ENCODE measurements around the gene IFIT1.
A peak's percentile ranks its signal among the peaks of the same experiment; 100 is the strongest.
"Not testable (repeated sequence)": the region's sequence is repeated elsewhere in the genome, so short reads cannot be mapped to it uniquely, and the experiment has no call there.

The IFIT1 gene

DNA sequence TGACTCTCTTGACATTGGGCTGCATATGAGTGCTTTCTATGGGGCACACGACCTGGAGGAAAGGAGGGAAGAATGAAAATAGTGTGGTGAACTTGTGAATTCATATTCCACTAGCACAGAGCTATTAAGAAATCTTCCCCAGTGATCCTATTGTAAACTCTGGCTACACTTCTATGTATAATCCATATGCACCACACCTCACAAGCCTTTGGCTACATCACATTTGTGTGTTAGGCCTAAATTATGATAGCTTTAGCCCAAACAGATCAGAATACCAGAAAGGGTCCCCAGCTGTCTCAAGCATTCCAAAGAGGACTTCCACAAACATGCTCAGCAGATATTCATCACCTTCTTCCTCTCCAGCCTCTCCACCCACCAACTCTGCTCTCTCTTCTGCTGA lies 24.3 kb upstream of the IFIT1 start:
- DNase-seq, result no peak

DNA sequence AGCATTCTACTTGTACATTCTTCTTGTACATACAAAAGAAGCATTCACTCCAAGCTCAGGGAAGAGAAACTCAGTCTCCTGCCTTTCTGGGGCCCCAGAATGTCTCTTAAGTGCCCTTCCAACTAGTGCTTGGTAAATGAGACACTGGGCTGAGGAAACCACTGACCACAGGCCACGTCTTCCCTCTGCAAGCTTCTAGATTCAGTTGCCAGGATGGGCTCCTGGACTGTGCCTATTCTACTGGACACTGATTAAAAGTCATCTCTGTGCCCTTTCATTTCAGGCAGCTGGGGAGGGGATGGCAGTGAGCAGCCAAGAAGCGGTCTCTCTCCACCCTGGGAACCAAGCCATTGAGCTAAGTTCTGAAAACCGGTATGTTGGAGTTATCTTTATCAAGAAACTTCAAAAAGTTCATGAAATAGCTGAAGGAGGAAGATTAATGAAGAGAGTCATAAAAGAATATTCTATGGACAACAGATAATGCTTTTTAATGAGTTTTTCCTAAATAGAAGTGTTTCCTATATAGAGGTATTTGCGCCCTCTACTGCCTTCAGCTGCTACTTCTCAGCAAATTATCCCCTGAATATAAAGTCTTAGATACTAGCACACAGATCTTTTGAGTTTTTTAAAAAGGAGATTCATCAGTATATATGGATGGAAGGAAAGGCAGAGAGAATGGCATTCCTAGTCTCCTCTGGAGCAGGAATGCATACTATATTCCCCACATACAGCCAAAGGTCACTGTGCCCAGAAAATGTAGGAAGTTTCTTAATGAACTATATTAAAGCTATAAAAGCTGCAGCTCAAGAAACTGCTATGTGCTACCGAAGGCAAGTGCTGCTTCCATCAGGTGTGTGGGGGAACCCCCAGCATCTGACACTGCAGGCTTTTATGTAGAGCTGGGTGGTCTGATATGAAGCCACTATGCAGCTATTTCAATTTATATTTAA lies 23.0 kb upstream of the IFIT1 start:
- peak; percentile 41 for DNase-seq

DNA sequence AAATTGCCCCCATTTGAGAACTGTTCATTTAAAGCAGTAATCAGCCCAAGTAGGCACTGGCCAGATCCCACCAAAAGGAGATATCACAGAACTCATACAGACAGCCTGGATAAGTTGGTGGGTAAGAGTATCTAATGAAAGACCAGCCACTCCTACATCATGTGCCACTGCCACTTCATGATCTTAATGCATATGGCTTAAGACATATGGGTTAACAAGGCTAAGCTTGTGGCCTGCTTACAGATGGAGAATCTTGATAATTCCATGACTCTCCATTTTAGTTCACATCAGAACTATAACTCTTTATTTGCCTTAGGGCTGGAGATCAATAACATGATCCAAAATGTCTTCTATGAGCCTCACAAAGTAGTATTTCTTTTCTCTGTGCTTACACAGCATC lies 21.3 kb upstream of the IFIT1 start:
- no peak for DNase-seq

DNA sequence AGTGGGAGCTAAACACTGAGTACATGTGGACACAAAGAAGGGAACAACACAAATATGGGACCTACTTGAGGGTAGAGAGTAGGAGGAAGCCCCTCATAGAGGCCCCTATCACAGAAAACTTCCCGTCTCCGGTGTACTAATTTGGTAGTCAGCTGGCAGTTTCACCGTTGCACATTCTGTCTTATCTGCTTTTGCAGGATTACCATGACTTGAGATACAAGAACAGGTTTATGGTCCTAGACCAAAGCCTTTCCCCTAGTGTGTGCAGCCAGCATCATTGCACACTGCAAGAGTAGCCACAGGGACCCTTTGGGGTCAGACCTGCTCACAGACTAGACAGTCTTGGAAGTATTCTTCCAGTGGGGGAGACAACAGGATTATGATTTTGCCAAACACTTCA lies 20.4 kb upstream of the IFIT1 start:
- DNase-seq, result no peak

DNA sequence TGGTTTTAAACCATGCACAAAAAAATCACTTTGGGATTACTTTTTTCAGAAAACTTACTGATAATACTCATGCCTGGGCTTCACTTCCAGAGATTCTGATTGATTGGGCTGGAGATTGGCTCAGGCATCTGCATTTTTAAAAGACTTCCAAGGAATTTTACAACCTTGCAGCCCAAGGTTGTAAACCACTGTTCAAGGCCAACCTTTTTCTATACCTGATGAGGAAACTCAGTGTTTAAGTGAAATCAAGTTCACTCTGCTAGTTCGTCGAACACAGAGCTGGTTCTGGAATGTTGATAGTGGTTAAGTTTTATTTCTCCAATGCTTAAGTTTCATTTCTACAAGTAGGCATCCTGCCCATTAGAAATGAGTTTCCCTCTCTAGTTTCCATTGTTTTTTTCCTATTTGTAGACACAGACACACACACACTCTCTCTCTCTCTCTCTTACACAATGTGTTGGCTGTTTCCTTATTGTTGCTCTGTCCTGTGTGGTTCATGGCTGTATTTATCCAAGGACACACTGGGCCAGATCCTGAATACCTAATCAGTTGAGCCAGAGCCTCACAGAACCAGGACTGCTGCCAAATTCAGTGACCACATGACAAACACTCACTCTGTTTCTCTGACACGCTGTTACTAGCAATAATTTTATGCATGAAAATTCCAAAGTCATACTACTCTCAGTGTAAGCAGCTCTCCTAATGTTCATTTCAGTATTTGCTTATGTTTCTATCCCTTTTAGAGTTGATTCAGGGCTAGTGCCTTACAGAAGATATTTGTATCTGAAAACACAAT lies 18.3 kb upstream of the IFIT1 start:
- peak; percentile 77 for DNase-seq

DNA sequence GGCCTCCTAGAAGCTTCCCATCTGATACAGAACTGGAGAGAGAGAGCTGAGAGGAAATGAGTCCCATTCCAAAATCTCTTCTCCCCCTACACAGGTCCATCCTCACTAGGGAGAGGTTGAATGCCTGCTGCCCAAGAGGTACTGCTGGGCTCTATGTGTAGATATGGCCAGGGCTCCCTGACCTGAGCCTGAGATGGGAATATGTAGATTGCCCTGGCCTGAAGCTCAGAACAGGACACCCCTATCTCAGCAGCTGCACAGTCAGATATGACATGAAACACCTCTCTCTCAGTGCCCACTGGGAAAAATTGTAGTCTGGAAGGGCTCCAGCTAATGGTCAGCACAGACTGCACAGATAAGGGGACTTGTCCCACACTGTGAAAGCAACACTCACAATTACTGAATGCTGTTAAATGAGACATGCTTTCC lies 17.7 kb upstream of the IFIT1 start:
- DNase-seq, result no peak

DNA sequence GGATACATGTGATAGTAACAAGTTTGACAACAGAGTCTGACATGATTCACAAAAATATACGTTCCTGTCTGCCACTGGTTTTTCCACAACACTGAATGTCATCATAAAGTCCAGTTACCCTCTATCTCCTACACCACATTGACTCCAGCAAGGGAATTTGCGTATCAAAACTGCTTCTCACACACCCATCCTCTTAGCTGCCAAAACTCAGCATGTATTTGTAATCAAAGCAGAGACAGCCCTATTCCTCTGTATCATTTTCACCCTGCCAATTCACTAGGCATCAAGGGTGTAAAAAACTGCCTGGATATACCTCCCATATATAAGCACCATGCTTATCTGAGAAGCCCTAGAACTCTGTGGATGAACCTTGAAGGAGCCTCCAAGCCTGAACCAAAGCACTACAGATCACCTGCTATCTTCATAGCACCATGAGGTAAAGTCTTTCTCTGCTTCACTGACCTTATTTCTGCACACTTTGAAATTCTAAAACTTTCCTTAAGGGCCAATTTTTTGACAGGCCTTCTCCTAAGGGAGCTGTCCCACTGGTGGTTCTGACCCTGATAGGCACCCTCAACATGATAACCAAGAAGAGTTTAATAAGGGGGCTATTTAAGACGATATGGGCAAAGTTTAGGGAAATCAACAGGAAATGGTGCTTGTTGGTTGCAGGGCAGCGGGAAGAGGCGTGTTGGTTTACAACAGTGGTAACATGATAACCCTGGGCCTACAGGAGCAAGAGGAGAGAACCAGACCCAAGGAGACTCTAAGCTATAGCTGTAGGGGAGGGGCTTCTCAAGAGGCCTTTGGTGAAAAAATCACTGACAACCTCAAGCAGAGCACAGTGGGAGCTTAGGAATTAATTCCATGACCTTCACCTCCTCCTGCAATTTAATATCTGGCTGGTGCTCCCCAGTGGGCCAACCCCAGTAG lies 14.5 kb upstream of the IFIT1 start, which contains the start of gene IFIT1B:
IFIT1B (plus strand) TSS at position 352 of the 933 bp plus-strand sequence; CDS start at position 432, 80 bp downstream.
- DNase-seq, result no peak

DNA sequence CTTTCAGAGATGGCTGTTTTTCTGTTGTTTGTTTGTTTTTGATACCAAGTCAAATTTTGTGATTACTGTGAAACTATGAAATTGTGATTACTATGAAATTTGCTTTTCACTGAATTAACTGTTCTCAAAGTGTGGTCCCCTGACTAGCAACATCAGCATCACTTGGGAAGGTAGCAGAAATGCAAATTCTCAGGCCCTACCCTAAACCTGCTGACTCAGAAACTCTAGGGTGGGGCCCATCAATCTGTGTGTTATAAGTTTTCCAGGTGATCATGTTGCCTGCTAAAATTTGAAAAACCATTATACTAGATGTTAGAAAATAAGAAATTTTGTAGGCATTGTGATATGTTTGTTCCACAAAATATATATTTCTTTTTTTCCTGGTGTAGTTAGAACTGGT lies 13.3 kb upstream of the IFIT1 start:
- DNase-seq, result no peak

DNA sequence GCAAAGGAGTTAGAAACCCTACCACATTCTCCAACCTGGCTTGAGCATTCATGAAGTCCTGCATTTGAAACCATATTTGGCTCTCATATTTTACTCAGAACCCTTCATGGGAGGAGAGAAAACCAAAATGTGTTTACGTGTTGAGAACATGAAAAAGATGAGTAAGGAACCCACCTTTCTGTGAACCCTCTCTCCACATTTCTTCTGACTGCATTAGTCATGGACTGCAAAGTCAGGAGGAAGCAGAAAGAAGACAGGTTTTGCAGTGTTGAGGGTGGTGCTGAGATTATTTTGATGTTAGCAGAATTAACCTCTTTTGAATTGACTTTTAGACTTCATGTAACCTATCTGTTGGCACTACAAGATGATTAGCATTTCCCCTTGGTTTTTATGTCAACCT lies 9.7 kb upstream of the IFIT1 start:
- no peak for DNase-seq

DNA sequence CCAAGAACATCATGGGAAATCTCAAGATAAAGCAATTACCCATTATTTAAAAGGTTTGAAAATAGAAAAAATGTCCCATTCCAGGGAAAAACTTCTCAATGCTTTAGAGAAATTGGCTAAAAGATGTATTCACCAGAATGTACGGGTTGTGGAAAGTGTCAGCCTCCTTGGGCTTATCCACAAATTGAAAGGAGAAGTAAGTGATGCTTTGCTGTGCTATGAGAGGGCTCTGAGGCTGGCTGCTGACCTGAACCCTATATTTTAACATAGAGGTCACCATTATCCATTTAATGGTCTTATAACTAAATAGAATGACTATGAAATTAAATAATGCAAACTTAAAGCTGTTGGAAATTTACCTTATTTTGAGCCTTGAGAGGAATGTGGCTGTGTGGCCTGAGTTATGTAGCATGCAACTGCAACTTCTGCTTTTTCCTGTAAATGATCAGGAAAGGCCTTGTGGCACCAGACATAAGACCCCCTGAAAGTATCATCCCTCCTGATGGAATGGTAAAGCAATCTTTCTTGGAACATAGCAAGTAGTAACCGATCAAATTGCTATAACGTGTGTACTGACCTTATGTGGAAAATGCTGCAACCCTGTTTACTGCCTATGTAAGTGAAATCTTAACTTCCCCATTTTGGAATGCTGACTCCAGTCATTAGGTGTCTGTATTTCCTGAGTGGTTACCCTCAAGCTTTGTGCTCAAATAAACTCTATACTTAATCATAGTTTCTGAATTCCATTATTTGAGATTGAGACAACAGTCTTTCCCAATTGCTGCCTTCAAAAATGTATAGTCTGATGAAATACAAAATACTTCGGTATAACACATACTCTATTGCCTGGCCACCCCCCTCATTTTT lies 7.7 kb upstream of the IFIT1 start:
- DNase-seq, result peak; percentile 92

DNA sequence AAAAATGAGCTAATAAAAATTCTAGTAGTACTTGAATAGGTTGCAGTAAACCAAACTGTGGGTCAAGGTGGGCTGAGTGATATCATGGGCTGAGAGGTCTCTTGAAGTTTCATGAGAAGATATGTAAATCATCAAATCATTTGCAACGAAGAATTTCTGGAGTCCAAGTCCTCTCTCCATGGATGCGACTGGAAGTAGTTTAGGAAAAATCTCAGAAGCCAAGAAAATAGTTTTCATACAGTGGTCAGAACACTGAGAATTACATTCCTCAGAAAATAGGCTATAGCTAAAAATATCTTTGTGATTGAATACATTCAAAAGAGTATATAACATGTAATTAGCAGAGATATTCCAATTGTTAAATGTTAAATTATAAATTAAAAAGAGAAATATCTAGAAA lies 3.6 kb upstream of the IFIT1 start:
- no peak for DNase-seq

DNA sequence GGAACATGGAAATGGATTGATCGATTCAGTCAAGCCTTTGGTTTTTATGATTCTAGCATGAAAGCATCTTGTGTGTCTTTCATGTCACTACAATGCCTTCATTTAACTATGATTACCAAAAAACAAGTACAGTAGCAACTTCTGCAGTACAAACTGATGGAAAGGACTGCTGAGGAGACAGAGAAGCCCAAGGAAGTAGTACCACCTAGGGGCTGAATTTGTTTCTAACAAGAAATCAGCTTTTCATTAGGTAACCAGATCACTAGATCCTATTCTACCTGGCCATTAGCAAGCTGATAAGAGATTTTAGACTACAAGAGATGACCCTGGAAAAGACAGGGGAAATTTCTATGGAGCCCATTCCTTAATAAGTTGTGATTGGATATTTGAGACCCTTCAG lies 3.2 kb upstream of the IFIT1 start:
- DNase-seq, result no peak

DNA sequence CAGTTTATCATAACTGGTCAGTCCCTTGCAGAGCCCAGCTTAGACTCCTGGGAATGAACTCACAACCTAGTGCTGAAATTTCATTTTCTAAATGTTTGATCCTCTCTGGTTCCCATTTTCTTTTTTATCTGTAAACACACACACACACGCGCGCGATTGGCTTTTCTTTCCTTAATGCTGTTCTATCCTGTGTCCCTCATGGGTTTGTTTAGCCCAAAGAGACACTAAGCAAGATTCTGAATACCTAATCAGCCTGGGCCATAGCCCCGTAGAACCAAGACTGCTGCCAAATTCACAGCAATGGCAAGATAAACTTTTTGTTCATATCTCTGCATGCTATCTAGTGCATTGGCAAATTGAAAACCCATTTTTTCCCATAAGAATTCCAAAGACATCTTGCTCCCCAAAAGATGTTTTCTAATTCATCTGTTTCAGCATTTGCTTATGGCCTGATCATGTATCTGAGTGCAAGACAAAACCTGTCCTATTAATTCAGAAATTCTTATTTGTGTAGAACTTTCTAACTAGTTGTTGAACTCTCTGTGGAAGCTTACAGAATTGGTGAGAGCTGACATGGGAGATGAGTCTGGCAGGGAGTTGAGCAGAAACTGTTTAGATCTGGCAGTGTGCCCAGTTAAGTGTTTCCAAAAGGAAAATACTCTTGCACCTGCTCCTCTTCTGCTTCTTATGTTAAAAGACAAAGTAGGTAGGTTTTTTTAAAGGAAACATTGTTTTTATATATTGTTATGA lies 1.8 kb upstream of the IFIT1 start:
- DNase-seq, result no peak

DNA sequence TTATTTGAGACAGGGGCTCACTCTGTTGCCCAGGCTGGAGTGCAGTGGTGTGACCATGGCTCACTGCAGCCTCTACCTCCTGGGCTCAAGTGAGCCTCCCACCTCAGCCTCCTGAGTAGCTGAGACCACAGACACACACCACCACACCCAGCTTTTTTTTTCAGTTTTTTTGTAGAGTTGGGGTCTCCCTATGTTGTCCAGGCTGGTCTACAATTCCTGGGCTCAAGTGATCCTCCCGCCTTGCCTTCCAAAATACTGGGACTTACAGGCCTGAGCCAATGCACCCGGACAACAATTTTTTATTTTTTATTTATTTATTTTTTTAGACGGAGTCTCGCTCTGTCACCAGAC lies 1.2 kb upstream of the IFIT1 start:
- DNase-seq, result not testable (repeated sequence)

DNA sequence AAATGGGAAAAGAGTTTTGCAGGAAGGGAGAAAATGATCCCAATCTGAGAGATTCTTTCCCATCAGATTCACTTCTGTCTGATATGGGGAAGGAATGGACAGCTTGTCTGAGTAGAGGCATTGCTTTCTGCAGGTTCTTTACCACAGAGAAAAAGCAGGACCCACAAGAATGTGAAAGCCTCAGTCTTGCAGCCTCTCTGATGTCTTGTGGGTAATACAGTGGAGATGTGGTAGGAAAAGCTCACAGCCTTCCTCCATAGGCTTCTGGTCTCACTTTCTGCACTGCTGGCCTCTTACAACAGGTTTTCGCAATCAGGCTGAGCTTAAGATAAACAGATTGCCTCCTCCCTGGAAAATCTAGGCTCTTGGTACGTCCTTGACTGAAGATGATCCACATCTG lies 551 bp downstream of the IFIT1 start:
- DNase-seq, result peak; percentile 73

DNA sequence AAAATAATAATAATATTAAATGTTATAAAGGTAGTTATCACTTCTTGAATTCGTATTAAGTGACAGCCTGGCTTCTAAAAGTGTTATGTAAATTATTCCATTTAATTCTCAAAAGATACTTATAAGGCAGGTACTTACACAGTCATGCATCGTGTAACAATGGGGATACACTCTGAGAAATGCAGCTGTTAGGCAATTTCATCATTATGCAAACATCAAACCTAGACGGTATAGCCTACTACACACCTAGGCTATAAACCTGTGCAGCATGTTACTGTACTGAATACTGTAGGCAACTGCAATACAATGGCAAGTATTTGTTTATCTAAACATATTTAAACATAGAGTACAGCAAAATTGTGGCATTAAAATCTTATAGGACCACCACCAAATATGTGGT lies 1.5 kb downstream of the IFIT1 start:
- no peak for DNase-seq

DNA sequence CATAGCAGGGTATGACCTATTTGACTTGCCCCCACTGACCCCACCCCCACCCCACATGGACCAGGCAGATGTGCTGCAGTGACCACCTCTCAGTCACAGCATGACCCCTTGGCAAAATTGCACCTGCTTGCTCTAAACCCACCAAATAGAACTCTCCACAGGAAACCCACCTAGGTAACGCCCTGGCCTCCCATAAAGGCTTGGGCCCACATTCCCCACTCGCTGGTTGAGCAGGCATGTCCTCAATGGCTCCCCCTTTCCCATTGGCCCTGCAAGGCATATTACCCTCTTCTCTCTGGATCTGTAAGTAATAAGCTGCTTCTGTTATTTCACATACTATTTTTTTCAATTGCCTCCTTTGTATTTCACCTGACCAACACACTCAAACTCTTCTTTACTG lies 2.7 kb downstream of the IFIT1 start:
- DNase-seq, result no peak

DNA sequence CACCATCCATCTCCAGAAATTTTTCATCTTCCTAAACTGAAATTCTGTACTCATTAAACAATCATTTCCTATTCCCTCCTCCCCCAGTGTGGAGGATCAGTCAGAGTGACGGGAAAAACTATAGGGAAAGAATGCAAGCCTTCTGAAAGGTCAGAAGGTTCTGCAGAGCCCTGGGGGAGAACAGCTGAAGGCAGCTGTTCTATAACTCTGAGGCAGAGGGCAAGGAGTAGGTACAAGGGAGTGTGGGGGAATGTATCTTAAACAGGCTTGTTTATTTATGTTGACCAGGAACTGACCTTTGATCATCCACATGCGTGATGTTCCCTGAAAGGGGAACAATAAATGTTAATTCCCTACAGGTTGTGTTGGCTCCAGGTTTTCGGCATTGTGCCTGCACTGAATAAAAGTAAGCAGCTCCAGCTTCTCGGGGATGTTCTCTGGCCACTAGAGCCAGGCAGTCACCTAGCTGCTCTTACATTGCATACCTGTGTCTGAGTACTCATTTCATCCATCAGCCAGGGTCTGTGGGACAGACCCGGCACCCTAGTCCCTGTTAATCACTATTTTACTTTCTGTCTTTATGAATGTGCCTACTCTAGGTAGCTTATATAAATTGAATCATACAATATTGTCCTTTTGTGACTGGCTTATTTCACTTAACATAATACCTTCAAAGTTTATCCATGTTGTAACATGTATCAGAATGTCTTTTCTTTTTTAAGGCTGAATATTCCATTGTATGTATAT lies 5.8 kb downstream of the IFIT1 start:
- DNase-seq, result no peak

DNA sequence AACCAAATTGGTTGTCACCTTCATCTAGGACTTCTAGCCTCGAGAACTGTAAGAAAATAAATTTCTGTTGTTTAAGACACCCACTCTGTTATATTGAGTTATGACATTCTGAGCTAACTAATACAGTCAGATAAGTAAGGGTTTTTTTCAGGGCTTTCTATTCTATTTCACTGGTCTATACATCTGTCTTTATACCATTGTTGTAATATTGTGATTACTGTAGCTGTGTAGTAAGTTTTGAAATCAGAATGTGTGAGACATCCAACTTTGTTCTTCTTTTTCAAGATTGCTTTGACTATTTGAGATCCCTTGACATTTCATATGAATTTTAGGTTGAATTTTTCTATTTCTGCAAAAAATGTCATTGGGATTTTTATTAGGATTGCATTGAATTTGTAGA lies 7.5 kb downstream of the IFIT1 start:
- peak; percentile 80 for DNase-seq

DNA sequence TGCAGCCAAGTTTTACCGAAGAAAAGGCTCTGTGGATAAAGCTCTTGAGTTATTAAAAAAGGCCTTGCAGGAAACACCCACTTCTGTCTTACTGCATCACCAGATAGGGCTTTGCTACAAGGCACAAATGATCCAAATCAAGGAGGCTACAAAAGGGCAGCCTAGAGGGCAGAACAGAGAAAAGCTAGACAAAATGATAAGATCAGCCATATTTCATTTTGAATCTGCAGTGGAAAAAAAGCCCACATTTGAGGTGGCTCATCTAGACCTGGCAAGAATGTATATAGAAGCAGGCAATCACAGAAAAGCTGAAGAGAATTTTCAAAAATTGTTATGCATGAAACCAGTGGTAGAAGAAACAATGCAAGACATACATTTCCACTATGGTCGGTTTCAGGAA lies 10.6 kb downstream of the IFIT1 start:
- DNase-seq, result no peak
